GM19238 (cell line): ENCODE data around the gene MRM2.

Experiments
- DNase-seq: peaks from one replicate; pipeline ENCODE4 v3.0.0; 2011; ENCODE audit warnings: low spot score; ENCODE audit not compliant: insufficient read length

MRM2 gene

GRCh38 chr7:2204446-2204845, 37.6 kb downstream of the MRM2 start:
- DNase-seq: no peak

- DNase-seq: no peak
Measured at GRCh38 chr7:2203766-2204300, 38.2 kb downstream of the MRM2 start.

GRCh38 chr7:2202901-2203765, 38.9 kb downstream of the MRM2 start:
- DNase-seq: no peak

GRCh38 chr7:2202361-2202761, 39.6 kb downstream of the MRM2 start:
- DNase-seq: no peak

- no peak for DNase-seq
Measured at GRCh38 chr7:2201686-2202360, 40.2 kb downstream of the MRM2 start.

- DNase-seq: no peak
Measured at GRCh38 chr7:2201128-2201527, 40.9 kb downstream of the MRM2 start.

GRCh38 chr7:2200584-2200980, 41.4 kb downstream of the MRM2 start:
- DNase-seq: no peak

GRCh38 chr7:2199956-2200583, 41.9 kb downstream of the MRM2 start:
- no peak for DNase-seq

- no peak for DNase-seq
Measured at GRCh38 chr7:2199528-2199927, 42.5 kb downstream of the MRM2 start.

GRCh38 chr7:2198760-2199159, 43.2 kb downstream of the MRM2 start:
- no peak for DNase-seq

- no peak for DNase-seq
Measured at GRCh38 chr7:2198206-2198605, 43.8 kb downstream of the MRM2 start.

GRCh38 chr7:2197436-2198155, 44.4 kb downstream of the MRM2 start:
- DNase-seq: no peak

- no peak for DNase-seq
Measured at GRCh38 chr7:2196381-2197378, 45.3 kb downstream of the MRM2 start.

- no peak for DNase-seq
Measured at GRCh38 chr7:2195400-2196246, 46.4 kb downstream of the MRM2 start.

GRCh38 chr7:2193575-2194305, 48.3 kb downstream of the MRM2 start:
- no peak for DNase-seq

- DNase-seq: no peak
Measured at GRCh38 chr7:2192831-2193534, 49.0 kb downstream of the MRM2 start.

- no peak for DNase-seq
Measured at GRCh38 chr7:2191016-2191415, 51.0 kb downstream of the MRM2 start.

GRCh38 chr7:2190531-2190930, 51.5 kb downstream of the MRM2 start:
- no peak for DNase-seq
